ENCODE measurements around the gene LPCAT1.

Gene LPCAT1

DNA sequence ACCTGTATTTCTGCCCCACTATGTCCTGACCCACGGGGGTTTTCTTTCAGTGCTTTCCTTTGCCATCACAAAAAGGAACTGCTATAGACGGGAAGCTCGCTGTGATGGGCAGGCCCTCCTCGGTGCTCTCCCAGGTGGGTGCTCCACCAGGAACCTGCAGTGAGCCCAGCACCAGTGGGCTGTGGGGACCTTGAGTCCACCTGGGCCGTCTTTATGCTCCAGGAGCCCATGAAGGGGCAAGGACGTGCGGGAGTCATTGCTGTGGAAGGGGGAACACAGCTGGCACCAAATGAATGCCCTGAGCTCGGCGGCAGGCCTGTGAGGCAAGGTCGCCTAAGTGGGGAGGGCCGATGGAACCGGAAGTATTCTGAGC, 41.8 kb downstream of the LPCAT1 start:
- Histone ChIP-seq H3K4me1 (ENCODE audit: control insufficient read depth, low read length) (peaks cover 64% of the 10 kb centered on the region), H3K9me3 (ENCODE audit: control insufficient read depth, insufficient read depth, low read length) (no peaks in the 10 kb centered on the region), H3K27me3 (ENCODE audit: control insufficient read depth, low read length) (no peaks in the 10 kb centered on the region), H4K20me1 (ENCODE audit: control insufficient read depth, insufficient read depth, low read depth, low read length) (no peaks in the 10 kb centered on the region), H3K79me2 (ENCODE audit: control insufficient read depth, low read length) (peaks cover 4% of the 10 kb centered on the region), H3K27ac (ENCODE audit: low read depth, low read length) (peak overlapping the region; percentile 37), H3K9me2 (replicated peaks; ENCODE audit: control insufficient read depth, low read length) (no peaks in the 10 kb centered on the region), H3K4me2 (ENCODE audit: low read length) (peak overlapping the region; percentile 33; the same call in 1 of the 2 replicates), H3F3A (ENCODE audit: control insufficient read depth, insufficient read depth) (no peaks in the 10 kb centered on the region), H3K4me3 (ENCODE audit: low read length) (no peak overlapping the region), H3K36me3 (ENCODE audit: control insufficient read depth, low read length) (peaks cover 61% of the 10 kb centered on the region)
- TF ChIP-seq EZH2phosphoT487 (IDR thresholded peaks at IDR 0.05; ENCODE audit: borderline replicate concordance, low read length), result no peak
- TF ChIP-seq, protein P1, sequence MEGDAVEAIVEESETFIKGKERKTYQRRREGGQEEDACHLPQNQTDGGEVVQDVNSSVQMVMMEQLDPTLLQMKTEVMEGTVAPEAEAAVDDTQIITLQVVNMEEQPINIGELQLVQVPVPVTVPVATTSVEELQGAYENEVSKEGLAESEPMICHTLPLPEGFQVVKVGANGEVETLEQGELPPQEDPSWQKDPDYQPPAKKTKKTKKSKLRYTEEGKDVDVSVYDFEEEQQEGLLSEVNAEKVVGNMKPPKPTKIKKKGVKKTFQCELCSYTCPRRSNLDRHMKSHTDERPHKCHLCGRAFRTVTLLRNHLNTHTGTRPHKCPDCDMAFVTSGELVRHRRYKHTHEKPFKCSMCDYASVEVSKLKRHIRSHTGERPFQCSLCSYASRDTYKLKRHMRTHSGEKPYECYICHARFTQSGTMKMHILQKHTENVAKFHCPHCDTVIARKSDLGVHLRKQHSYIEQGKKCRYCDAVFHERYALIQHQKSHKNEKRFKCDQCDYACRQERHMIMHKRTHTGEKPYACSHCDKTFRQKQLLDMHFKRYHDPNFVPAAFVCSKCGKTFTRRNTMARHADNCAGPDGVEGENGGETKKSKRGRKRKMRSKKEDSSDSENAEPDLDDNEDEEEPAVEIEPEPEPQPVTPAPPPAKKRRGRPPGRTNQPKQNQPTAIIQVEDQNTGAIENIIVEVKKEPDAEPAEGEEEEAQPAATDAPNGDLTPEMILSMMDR (IDR thresholded peaks at IDR 0.05; ENCODE audit: low read depth, low read length, poor library complexity, severe bottlenecking), result no peak

GRCh38 chr5:1481266-1481958, 42.3 kb downstream of the LPCAT1 start:
- H3K36me3 ChIP-seq (ENCODE audit: control insufficient read depth, low read length), result peaks cover 61% of the 10 kb centered on the region
- peaks cover 4% of the 10 kb centered on the region for H3K79me2 ChIP-seq (ENCODE audit: control insufficient read depth, low read length)
- H4K20me1 ChIP-seq (ENCODE audit: control insufficient read depth, insufficient read depth, low read depth, low read length), result no peaks in the 10 kb centered on the region
- H3K4me1 ChIP-seq (ENCODE audit: control insufficient read depth, low read length), result peaks cover 58% of the 10 kb centered on the region
- peak overlapping the region; percentile 33 for H3K4me2 ChIP-seq (ENCODE audit: low read length)
- no peaks in the 10 kb centered on the region for H3K9me2 ChIP-seq (replicated peaks; ENCODE audit: control insufficient read depth, low read length)
- H3K4me3 ChIP-seq (ENCODE audit: low read length), result no peak overlapping the region
- H3K27ac ChIP-seq (ENCODE audit: low read depth, low read length), result peak overlapping the region; percentile 37
- H3K9me3 ChIP-seq (ENCODE audit: control insufficient read depth, insufficient read depth, low read length), result no peaks in the 10 kb centered on the region
- H3K27me3 ChIP-seq (ENCODE audit: control insufficient read depth, low read length), result no peaks in the 10 kb centered on the region
- H3F3A ChIP-seq (ENCODE audit: control insufficient read depth, insufficient read depth), result no peaks in the 10 kb centered on the region
- TF ChIP-seq, protein P1 (IDR thresholded peaks at IDR 0.05; ENCODE audit: low read depth, low read length, poor library complexity, severe bottlenecking), result no peak
- TF ChIP-seq EZH2phosphoT487 (IDR thresholded peaks at IDR 0.05; ENCODE audit: borderline replicate concordance, low read length), result no peak

GRCh38 chr5:1480806-1481205, 43.0 kb downstream of the LPCAT1 start:
- H3K4me3 ChIP-seq (ENCODE audit: low read length), result no peak overlapping the region
- H3K4me1 ChIP-seq (ENCODE audit: control insufficient read depth, low read length), result peaks cover 52% of the 10 kb centered on the region
- H3K27ac ChIP-seq (ENCODE audit: low read depth, low read length), result peak overlapping the region; percentile 37; the same call in 1 of the 2 replicates
- peaks cover 4% of the 10 kb centered on the region for H3K79me2 ChIP-seq (ENCODE audit: control insufficient read depth, low read length)
- no peaks in the 10 kb centered on the region for H3K9me2 ChIP-seq (replicated peaks; ENCODE audit: control insufficient read depth, low read length)
- H3K9me3 ChIP-seq (ENCODE audit: control insufficient read depth, insufficient read depth, low read length), result no peaks in the 10 kb centered on the region
- no peaks in the 10 kb centered on the region for H4K20me1 ChIP-seq (ENCODE audit: control insufficient read depth, insufficient read depth, low read depth, low read length)
- no peaks in the 10 kb centered on the region for H3F3A ChIP-seq (ENCODE audit: control insufficient read depth, insufficient read depth)
- no peak for TF ChIP-seq EZH2phosphoT487 (IDR thresholded peaks at IDR 0.05; ENCODE audit: borderline replicate concordance, low read length)
- TF ChIP-seq, protein P1 (IDR thresholded peaks at IDR 0.05; ENCODE audit: low read depth, low read length, poor library complexity, severe bottlenecking), result no peak
- no peaks in the 10 kb centered on the region for H3K27me3 ChIP-seq (ENCODE audit: control insufficient read depth, low read length)
- no peak overlapping the region for H3K4me2 ChIP-seq (ENCODE audit: low read length)
- H3K36me3 ChIP-seq (ENCODE audit: control insufficient read depth, low read length), result peaks cover 61% of the 10 kb centered on the region
